Activated gamma-delta T cell (primary cell): ENCODE measurements around the gene MEIOC.

Experiments
- DNase-seq: peaks from one replicate; lab custom pipeline; 2025; lab: John Stamatoyannopoulos, UW

MEIOC gene

DNA sequence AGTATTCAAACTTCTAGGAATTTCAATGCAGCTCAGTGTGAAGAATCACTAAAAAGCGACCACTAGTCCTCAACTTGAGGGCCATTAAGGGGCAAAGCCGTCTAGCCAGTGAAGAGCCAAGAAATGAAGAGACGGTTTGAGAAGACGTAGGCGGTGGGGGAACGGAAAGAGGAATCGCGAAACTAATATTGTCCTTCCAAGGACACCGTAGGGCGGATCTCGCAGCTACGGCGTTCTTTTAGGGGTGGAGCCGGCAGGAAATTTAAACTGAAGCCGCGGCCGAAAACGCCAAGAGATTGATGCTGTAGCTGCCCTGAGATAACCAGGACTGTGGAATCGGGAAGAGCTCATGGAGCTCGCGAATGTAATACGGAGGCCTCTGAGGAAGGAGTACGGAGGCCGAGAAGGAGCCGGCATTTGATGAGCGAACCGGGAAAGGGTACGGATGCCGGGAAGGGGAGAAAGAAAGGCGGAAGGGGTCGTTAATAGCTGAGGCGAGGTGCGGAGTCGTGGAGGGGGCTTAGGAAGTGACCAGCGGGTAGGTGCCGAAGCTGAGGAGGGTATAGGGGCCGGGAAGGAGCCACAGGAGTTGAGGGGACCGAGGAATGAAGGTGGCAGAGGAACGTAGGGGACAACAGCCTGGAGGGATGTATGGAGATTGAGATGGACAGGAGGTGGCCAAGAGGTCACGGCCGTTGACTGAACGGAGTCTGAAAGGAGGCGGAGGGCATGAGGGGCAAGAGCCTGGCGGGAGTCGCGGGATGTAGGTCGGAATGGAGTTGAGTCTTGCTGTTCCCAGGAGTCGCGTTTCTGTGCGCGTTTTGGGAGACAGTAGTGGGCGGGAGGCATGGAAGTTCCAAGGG, 52.4 kb downstream of the MEIOC start, which contains the start of gene DBF4B:
DBF4B (plus strand) TSS at position 265 of the 863 bp plus-strand sequence; CDS start at position 421, 156 bp downstream.
- no peak for DNase-seq

GRCh38 chr17:44719444-44719843, 63.2 kb downstream of the MEIOC start:
- DNase-seq = no peak

GRCh38 chr17:44722254-44722653, 66.0 kb downstream of the MEIOC start:
- no peak for DNase-seq
